ENCODE data around the gene ACYP2.

Gene ACYP2

GRCh38 chr2:54329482-54330161, 214.2 kb downstream of the ACYP2 start:
- DNase-seq (ENCODE audit: low spot score) = peak; percentile 22

GRCh38 chr2:54330162-54330925, 214.9 kb downstream of the ACYP2 start:
- peak; percentile 88 for DNase-seq (ENCODE audit: low spot score)

GRCh38 chr2:54330926-54331835, 215.8 kb downstream of the ACYP2 start:
- no peak for DNase-seq (ENCODE audit: low spot score)

- no peak for DNase-seq (ENCODE audit: low spot score)
Observed at GRCh38 chr2:54332386-54332785, 217.0 kb downstream of the ACYP2 start.

- DNase-seq (ENCODE audit: low spot score) = no peak
Observed at GRCh38 chr2:54336136-54336976, 220.9 kb downstream of the ACYP2 start.

- DNase-seq (ENCODE audit: low spot score) = no peak
Observed at GRCh38 chr2:54336977-54337255, 221.5 kb downstream of the ACYP2 start.

GRCh38 chr2:54341656-54342055, 226.2 kb downstream of the ACYP2 start:
- no peak for DNase-seq (ENCODE audit: low spot score)

- DNase-seq (ENCODE audit: low spot score) = no peak
Observed at GRCh38 chr2:54342603-54343002, 227.2 kb downstream of the ACYP2 start.

- DNase-seq (ENCODE audit: low spot score) = no peak
Observed at GRCh38 chr2:54347622-54348021, 232.2 kb downstream of the ACYP2 start.

GRCh38 chr2:54348646-54349045, 233.2 kb downstream of the ACYP2 start:
- DNase-seq (ENCODE audit: low spot score) = no peak

GRCh38 chr2:54350426-54350825, 235.0 kb downstream of the ACYP2 start:
- no peak for DNase-seq (ENCODE audit: low spot score)

- DNase-seq (ENCODE audit: low spot score) = no peak
Observed at GRCh38 chr2:54353216-54353615, 237.8 kb downstream of the ACYP2 start.

Measured in HuH-7.5 (cell line).